Fibroblast of lung (primary cell): ENCODE results near the gene SLC25A30. TPM values are rescaled to one million over a fixed set of nuclear protein-coding genes. Genes with fewer than 3 reads are reported as not detected.
"Not testable (repeated sequence)": the region's sequence is repeated elsewhere in the genome, so short reads cannot be mapped to it uniquely, and the experiment has no call there.

Source experiments
- DNase-seq, 2 donors: peaks; one replicate each; pipeline versions ENCODE4 v3.0.0 to v3.0.0-alpha.2; 2010; ENCODE audit warnings: low read depth in 2 of 2
- H2AFZ ChIP-seq: 2 replicates; pipeline ENCODE4 v1.5.1; 2012; ENCODE audit warnings: low read length, control low read depth, inconsistent platforms
- H3K27ac ChIP-seq: 2 replicates; pipeline ENCODE4 v1.5.1; 2011; ENCODE audit warnings: low read length, control low read depth; ENCODE audit not compliant: insufficient read depth
- H3K27me3 ChIP-seq: 2 replicates; pipeline ENCODE4 v1.5.1; 2011; ENCODE audit warnings: mild to moderate bottlenecking, low read length; ENCODE audit not compliant: control insufficient read depth, insufficient read depth
- H3K36me3 ChIP-seq: 2 replicates; pipeline ENCODE4 v1.5.1; 2011; ENCODE audit warnings: low read length; ENCODE audit not compliant: control insufficient read depth, insufficient read depth
- H3K4me1 ChIP-seq: 2 replicates; pipeline ENCODE4 v1.5.1; 2011; ENCODE audit warnings: low read length; ENCODE audit not compliant: control insufficient read depth, insufficient read depth; ENCODE audit errors: extremely low read depth
- H3K4me2 ChIP-seq: 2 replicates; pipeline ENCODE4 v1.5.1; 2011; ENCODE audit warnings: low read length, control low read depth; ENCODE audit not compliant: insufficient read depth; ENCODE audit errors: extremely low read depth
- H3K4me3 ChIP-seq, 4 experiments: fragments of 200-600 bp in 1 of 4; sonication (generic) in 1 of 4; replicated peaks in 1 of 4; 2 replicates each; pipeline ENCODE4 v1.5.1; 2011 to 2016; ENCODE audit warnings: low read length in 4 of 4, low read depth in 3 of 4, mild to moderate bottlenecking in 3 of 4, control low read depth in 2 of 4, inconsistent platforms in 1 of 4, mixed read lengths in 1 of 4; ENCODE audit not compliant: insufficient read depth in 1 of 4; ENCODE audit errors: control extremely low read depth in 1 of 4
- H3K79me2 ChIP-seq: 2 replicates; pipeline ENCODE4 v1.5.1; 2012; ENCODE audit warnings: mild to moderate bottlenecking, low read length, inconsistent platforms; ENCODE audit not compliant: control insufficient read depth, insufficient read depth
- H3K9ac ChIP-seq: 2 replicates; pipeline ENCODE4 v1.5.1; 2011; ENCODE audit warnings: mild to moderate bottlenecking, low read length, control low read depth; ENCODE audit not compliant: insufficient read depth
- H3K9me3 ChIP-seq: 2 replicates; pipeline ENCODE4 v1.5.1; 2012; ENCODE audit warnings: low read depth, low read length; ENCODE audit not compliant: control insufficient read depth, insufficient read depth
- H4K20me1 ChIP-seq: 2 replicates; pipeline ENCODE4 v1.5.1; 2011; ENCODE audit warnings: low read length; ENCODE audit not compliant: control insufficient read depth, insufficient read depth; ENCODE audit errors: extremely low read depth
- EZH2 ChIP-seq: IDR thresholded peaks from 2 replicates; pipeline ENCODE4 v1.5.1; 2012; ENCODE audit warnings: low read length, control low read depth, mild to moderate bottlenecking; ENCODE audit errors: missing control alignments
- polyA plus RNA-seq, 2 donors: library from polyadenylated mRNA; depleted of rRNA in 1 of 2; stranded (reverse) in 1 of 2; unstranded in 1 of 2; fragments of >200 nt; gene quantifications; 2 replicates each; pipeline ENCODE4 v1.2.1, GENCODE V29; 2011 to 2012; ENCODE audit warnings: missing spikeins in 1 of 2
- total RNA-seq: library from RNA; depleted of rRNA; stranded (reverse); fragments of >200 nt; gene quantifications from 2 replicates; pipeline ENCODE4 v1.2.1, GENCODE V29; 2014
- TF ChIP-seq, protein P1 (sequence below), 2 donors: IDR thresholded peaks in 1 of 2; conservative IDR thresholded peaks in 1 of 2; 1 replicate in 1 of 2; 2 replicates in 1 of 2; pipeline ENCODE4 v1.5.1; 2011 to 2012; ENCODE audit warnings: low read length in 2 of 2, control low read depth in 1 of 2, inconsistent platforms in 1 of 2, low read depth in 1 of 2, mild to moderate bottlenecking in 1 of 2

Gene SLC25A30
- total and polyA plus RNA-seq, 2 donors (not counting 1 experiment from before 2014, with no cell fraction given): 14.5 to 27.6 TPM

GRCh38 chr13:45422731-45423292 lies 4.6 kb upstream of the SLC25A30 start:
- no peak for DNase-seq
- H3K4me1 ChIP-seq: no peaks in the 10 kb centered on the region
- no peaks in the 10 kb centered on the region for H3K36me3 ChIP-seq
- H3K27ac ChIP-seq: no peak overlapping the region
- H3K79me2 ChIP-seq: no peaks in the 10 kb centered on the region
- TF ChIP-seq, protein P1, sequence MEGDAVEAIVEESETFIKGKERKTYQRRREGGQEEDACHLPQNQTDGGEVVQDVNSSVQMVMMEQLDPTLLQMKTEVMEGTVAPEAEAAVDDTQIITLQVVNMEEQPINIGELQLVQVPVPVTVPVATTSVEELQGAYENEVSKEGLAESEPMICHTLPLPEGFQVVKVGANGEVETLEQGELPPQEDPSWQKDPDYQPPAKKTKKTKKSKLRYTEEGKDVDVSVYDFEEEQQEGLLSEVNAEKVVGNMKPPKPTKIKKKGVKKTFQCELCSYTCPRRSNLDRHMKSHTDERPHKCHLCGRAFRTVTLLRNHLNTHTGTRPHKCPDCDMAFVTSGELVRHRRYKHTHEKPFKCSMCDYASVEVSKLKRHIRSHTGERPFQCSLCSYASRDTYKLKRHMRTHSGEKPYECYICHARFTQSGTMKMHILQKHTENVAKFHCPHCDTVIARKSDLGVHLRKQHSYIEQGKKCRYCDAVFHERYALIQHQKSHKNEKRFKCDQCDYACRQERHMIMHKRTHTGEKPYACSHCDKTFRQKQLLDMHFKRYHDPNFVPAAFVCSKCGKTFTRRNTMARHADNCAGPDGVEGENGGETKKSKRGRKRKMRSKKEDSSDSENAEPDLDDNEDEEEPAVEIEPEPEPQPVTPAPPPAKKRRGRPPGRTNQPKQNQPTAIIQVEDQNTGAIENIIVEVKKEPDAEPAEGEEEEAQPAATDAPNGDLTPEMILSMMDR (conservative IDR thresholded peaks at IDR 0.05 in 1 of 2, IDR thresholded peaks at IDR 0.05 in 1 of 2; ENCODE audit: low read depth in 1 of 2, low read length in 2 of 2): no peak
- no peak for TF ChIP-seq EZH2
- H2AFZ ChIP-seq: no peak overlapping the region
- no peak overlapping the region for H3K9ac ChIP-seq
- no peak overlapping the region for H3K4me2 ChIP-seq
- no peaks in the 10 kb centered on the region for H4K20me1 ChIP-seq
- H3K27me3 ChIP-seq: no peaks in the 10 kb centered on the region
- no peaks in the 10 kb centered on the region for H3K9me3 ChIP-seq
- no peak overlapping the region for H3K4me3 ChIP-seq

GRCh38 chr13:45419945-45420344 lies 1.8 kb upstream of the SLC25A30 start:
- no peak for DNase-seq

GRCh38 chr13:45419389-45419788 lies 1.2 kb upstream of the SLC25A30 start:
- H3K27me3 ChIP-seq, H3K9ac ChIP-seq, H3K79me2 ChIP-seq, H3K36me3 ChIP-seq, H4K20me1 ChIP-seq, H3K4me2 ChIP-seq, H3K9me3 ChIP-seq, H2AFZ ChIP-seq, H3K27ac ChIP-seq, DNase-seq, H3K4me1 ChIP-seq, H3K4me3 ChIP-seq: not testable (repeated sequence)

More at GRCh38 chr13:45419945-45420344, 1.8 kb upstream of the SLC25A30 start:
- Histone ChIP-seq H3K36me3 (no peaks in the 10 kb centered on the region), H3K27ac (no peak overlapping the region), H3K4me3 (no peak overlapping the region), H3K79me2 (peaks cover 3% of the 10 kb centered on the region), H3K9ac (no peak overlapping the region), H2AFZ (no peak overlapping the region), H3K27me3 (no peaks in the 10 kb centered on the region), H3K4me1 (no peaks in the 10 kb centered on the region), H3K9me3 (no peaks in the 10 kb centered on the region), H3K4me2 (no peak overlapping the region), H4K20me1 (no peaks in the 10 kb centered on the region)
- TF ChIP-seq EZH2: no peak
- TF ChIP-seq, protein P1 (conservative IDR thresholded peaks at IDR 0.05 in 1 of 2, IDR thresholded peaks at IDR 0.05 in 1 of 2; ENCODE audit: low read depth in 1 of 2, low read length in 2 of 2): no peak
